DOHH2 (cell line): ENCODE results near the gene ZNF670.

Experiments used
- H3F3A ChIP-seq: fragments of 200-600 bp; sonication (generic), shearing (Covaris generic); 2 replicates; pipeline ENCODE4 v1.6.0; 2016; ENCODE audit warnings: antibody characterized with exemption, mild to moderate bottlenecking; ENCODE audit not compliant: control insufficient read depth, insufficient read depth
- H3K27ac ChIP-seq: fragments of 200-600 bp; sonication (generic); 2 replicates; pipeline ENCODE4 v1.5.1; 2014; ENCODE audit warnings: low read depth, mild to moderate bottlenecking, low read length, moderate library complexity
- H3K27me3 ChIP-seq: fragments of 200-600 bp; sonication (generic); 2 replicates; pipeline ENCODE4 v1.6.1; 2014; ENCODE audit warnings: mild to moderate bottlenecking, low read length, mixed read lengths; ENCODE audit not compliant: control insufficient read depth
- H3K36me3 ChIP-seq: fragments of 200-600 bp; sonication (generic); 2 replicates; pipeline ENCODE4 v1.6.1; 2014; ENCODE audit warnings: mild to moderate bottlenecking, low read length, moderate library complexity, mixed read lengths; ENCODE audit not compliant: control insufficient read depth
- H3K4me1 ChIP-seq: fragments of 200-600 bp; sonication (generic); 2 replicates; pipeline ENCODE4 v1.6.1; 2014; ENCODE audit warnings: mild to moderate bottlenecking, low read length, mixed read lengths; ENCODE audit not compliant: control insufficient read depth
- H3K4me2 ChIP-seq: fragments of 200-600 bp; sonication (generic); 2 replicates; pipeline ENCODE4 v1.6.0; 2014; ENCODE audit warnings: mild to moderate bottlenecking, low read length, moderate library complexity
- H3K4me3 ChIP-seq: fragments of 200-600 bp; sonication (generic); 2 replicates; pipeline ENCODE4 v1.5.1; 2014; ENCODE audit warnings: mild to moderate bottlenecking, low read length, mixed read lengths
- H3K79me2 ChIP-seq: fragments of 200-600 bp; sonication (generic); 2 replicates; pipeline ENCODE4 v1.6.1; 2014; ENCODE audit warnings: mild to moderate bottlenecking, low read length, mixed read lengths; ENCODE audit not compliant: control insufficient read depth
- H3K9me2 ChIP-seq: fragments of 200-600 bp; sonication (generic); replicated peaks from 2 replicates; pipeline ENCODE4 v1.6.1; 2014; ENCODE audit warnings: mild to moderate bottlenecking, low read length, mixed read lengths; ENCODE audit not compliant: control insufficient read depth
- H3K9me3 ChIP-seq: fragments of 200-600 bp; sonication (generic); 2 replicates; pipeline ENCODE4 v1.6.1; 2014; ENCODE audit warnings: antibody characterized with exemption, low read length, mixed read lengths; ENCODE audit not compliant: control insufficient read depth, insufficient read depth
- H4K20me1 ChIP-seq: fragments of 200-600 bp; sonication (generic); 2 replicates; pipeline ENCODE4 v1.6.0; 2014; ENCODE audit warnings: low read depth, mild to moderate bottlenecking, antibody characterized with exemption, low read length, moderate library complexity; ENCODE audit not compliant: control insufficient read depth, insufficient read depth
- CTCF ChIP-seq: fragments of 200-600 bp; sonication (generic); IDR thresholded peaks from one replicate; pipeline ENCODE4 v1.5.1; 2014; ENCODE audit warnings: antibody characterized with exemption, mild to moderate bottlenecking, low read depth, low read length; ENCODE audit not compliant: poor library complexity, severe bottlenecking
- EZH2phosphoT487 ChIP-seq: fragments of 200-600 bp; sonication (generic); IDR thresholded peaks from 2 replicates; pipeline ENCODE4 v1.6.1; 2017; ENCODE audit warnings: borderline replicate concordance, mild to moderate bottlenecking, antibody characterized with exemption, low read length, moderate library complexity, mixed read lengths

Gene ZNF670

GRCh38 chr1:247115545-247115944, 36.9 kb upstream of the ZNF670 start:
- no peaks in the 10 kb centered on the region for H3F3A ChIP-seq
- H3K9me3 ChIP-seq, result peaks cover 3% of the 10 kb centered on the region; the same call in 1 of the 2 replicates
- no peaks in the 10 kb centered on the region for H4K20me1 ChIP-seq
- no peak overlapping the region for H3K27ac ChIP-seq
- H3K4me1 ChIP-seq, result no peaks in the 10 kb centered on the region
- TF ChIP-seq CTCF, result no peak
- TF ChIP-seq EZH2phosphoT487, result no peak
- no peak overlapping the region for H3K4me3 ChIP-seq
- H3K79me2 ChIP-seq, result no peaks in the 10 kb centered on the region
- no peaks in the 10 kb centered on the region for H3K27me3 ChIP-seq
- no peak overlapping the region for H3K4me2 ChIP-seq
- no peaks in the 10 kb centered on the region for H3K9me2 ChIP-seq
- no peaks in the 10 kb centered on the region for H3K36me3 ChIP-seq

DNA sequence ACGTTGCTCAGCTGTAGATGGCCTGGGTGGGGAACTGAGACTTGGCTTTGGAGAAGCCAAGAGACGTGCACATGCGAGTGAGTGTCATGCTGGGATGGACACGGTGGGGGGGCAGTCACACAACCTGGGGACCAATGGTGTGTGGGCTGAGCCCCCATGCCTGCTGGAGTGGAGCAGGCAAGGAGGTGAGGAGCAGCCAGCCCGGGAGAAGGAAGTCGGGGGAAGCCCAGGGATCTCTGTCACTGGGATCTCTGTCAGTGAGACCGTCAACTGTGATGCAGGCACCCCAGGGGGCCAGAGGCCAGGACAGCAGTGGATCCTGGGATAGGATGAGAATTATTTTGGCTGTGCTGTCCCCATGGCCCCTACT, 36.5 kb upstream of the ZNF670 start:
- Histone ChIP-seq H3F3A (no peaks in the 10 kb centered on the region), H3K79me2 (no peaks in the 10 kb centered on the region), H3K27me3 (no peaks in the 10 kb centered on the region), H4K20me1 (no peaks in the 10 kb centered on the region), H3K27ac (no peak overlapping the region), H3K36me3 (no peaks in the 10 kb centered on the region), H3K9me3 (peaks cover 3% of the 10 kb centered on the region; the same call in 1 of the 2 replicates), H3K4me3 (no peak overlapping the region), H3K4me2 (no peak overlapping the region), H3K9me2 (no peaks in the 10 kb centered on the region), H3K4me1 (no peaks in the 10 kb centered on the region)
- TF ChIP-seq CTCF (no peak), EZH2phosphoT487 (no peak)

DNA sequence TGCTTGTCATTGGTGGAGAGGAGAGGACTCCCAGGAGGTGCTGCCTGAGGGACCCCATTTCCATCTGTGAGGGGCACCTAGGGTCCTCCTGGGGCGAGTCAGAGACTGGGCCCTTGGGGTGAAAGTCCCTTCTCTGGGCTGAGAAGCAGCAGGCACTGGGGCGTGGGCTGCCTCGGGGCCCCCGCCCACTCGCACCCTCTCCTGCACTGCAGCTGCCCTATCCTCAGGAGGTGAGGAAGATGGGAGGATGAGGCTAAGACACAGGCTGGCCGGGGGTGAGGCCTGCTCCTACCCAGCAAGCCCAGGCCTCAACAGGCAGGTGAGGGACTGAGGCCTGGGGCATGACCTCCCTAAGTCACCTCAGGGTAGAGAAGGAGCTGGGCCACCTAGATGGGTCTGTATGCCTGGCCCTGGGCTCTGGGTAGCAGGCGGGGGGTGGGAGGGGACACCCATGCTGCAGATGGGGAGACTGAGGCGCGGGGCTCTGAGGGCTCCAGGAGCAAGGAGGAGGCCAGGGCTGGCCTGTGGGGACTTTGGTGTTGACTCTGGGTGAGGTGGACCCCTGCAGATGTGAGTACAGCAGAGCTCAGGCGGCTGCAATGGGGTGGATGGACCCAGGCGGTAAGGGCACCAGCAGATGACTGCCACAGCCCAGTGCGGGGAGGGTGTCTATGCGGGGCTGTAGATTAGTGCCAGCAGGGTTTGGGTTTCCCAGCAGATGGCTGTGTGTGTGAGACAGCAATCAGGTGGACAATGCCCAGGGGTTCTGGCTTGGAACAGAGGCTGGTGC, 35.9 kb upstream of the ZNF670 start:
- no peaks in the 10 kb centered on the region for H4K20me1 ChIP-seq
- H3K9me3 ChIP-seq, result peaks cover 3% of the 10 kb centered on the region; the same call in 1 of the 2 replicates
- no peaks in the 10 kb centered on the region for H3K79me2 ChIP-seq
- no peaks in the 10 kb centered on the region for H3K27me3 ChIP-seq
- no peak overlapping the region for H3K4me2 ChIP-seq
- no peaks in the 10 kb centered on the region for H3K9me2 ChIP-seq
- no peak overlapping the region for H3K27ac ChIP-seq
- H3K36me3 ChIP-seq, result no peaks in the 10 kb centered on the region
- no peak overlapping the region for H3K4me3 ChIP-seq
- TF ChIP-seq EZH2phosphoT487 (no peak), CTCF (no peak)
- H3K4me1 ChIP-seq, result no peaks in the 10 kb centered on the region
- H3F3A ChIP-seq, result no peaks in the 10 kb centered on the region
